GM19193 (cell line): Measurements from ENCODE around the gene PDSS2.

ENCODE experiments used
- POLR2A ChIP-seq: IDR thresholded peaks from 4 replicates; pipeline ENCODE4 v1.6.1; 2011; ENCODE audit not compliant: insufficient read depth, insufficient read length; ENCODE audit errors: extremely low read depth

Gene PDSS2

GRCh38 chr6:107123501-107123900, 335.9 kb downstream of the PDSS2 start:
- TF ChIP-seq POLR2A: no peak

DNA sequence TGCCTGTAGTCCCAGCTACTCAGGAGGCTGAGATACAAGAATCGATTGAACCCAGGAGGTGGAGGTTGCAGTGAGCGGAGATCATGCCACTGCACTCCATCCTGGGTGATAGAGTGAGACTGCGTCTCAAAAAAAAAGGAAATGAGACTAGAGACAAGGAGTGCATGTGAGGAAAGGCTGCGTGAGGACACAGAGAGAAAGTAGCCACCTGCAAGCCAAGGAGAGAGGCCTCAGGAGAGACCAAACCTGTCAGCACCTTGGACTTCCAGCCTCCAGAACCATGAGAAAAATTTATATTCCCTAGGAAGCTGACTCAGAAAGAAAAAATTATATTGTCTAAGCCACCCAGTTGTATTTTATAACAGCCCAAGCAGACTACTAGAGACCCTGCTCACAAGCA, 336.6 kb downstream of the PDSS2 start:
- no peak for TF ChIP-seq POLR2A

DNA sequence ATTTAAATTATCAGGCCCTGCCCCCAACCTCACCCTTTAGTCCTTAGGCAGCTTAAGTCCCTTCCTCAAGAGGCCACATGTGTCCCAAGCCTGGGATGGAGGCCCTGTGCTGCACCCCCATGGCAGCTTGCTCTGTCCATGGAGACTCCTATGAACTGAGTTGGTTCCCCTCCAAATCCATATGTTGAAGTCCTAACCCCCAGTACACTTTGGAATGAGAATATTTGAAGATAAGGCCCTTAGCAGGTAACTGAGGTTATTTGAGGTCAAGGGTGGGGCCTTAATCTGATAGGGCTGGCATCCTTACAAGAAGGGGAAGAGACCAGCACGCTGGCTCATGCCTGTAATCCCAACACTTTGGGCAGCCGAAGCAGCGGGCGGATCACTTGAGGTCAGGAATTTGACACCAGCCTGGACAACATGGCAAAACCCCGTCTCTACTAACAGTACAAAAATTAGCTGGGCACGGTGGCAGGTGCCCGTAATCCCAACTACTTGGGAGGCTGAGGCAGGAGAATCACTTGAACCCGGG, 337.3 kb downstream of the PDSS2 start:
- no peak for TF ChIP-seq POLR2A

DNA sequence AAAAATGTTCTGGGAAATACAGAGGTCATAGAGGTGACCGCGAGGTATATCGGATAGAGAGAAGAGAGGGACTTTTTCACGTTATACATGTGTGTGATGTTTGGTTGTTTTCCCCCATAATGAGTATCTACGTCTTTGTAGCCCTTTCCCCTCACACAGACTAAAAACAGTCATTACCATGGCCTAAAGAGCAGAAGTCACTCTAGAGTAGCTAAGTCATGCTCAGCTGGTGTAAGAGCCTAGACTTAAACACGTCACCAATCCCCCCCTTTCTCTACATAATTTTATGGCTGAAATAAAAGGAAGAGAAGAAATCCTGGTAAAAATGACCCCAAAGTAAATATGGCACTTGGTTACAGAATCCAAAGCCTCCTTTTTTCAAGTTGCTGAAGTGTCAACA, 338.1 kb downstream of the PDSS2 start:
- TF ChIP-seq POLR2A: no peak

- no peak for TF ChIP-seq POLR2A
Measured at GRCh38 chr6:107120404-107120803, 339.0 kb downstream of the PDSS2 start.

DNA sequence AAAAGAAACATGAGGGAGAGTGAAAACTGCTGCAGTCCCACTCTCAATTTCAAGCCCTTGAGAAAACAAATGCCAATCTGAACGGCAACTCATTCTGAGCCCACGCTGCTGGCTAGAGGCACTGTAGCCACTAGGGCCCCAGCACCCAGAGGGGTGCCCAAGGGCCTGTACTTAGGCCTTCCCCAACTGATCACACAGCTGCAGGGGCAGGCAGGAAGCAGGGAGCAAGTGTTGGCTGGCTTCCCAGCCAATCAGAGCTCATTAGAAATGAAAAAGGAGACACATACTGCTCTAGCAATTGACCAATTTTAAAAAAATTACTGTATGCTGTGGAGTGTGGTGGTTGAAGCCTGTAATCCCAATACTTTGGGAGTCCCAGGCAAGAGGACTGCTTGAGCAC, 340.4 kb downstream of the PDSS2 start:
- no peak for TF ChIP-seq POLR2A

DNA sequence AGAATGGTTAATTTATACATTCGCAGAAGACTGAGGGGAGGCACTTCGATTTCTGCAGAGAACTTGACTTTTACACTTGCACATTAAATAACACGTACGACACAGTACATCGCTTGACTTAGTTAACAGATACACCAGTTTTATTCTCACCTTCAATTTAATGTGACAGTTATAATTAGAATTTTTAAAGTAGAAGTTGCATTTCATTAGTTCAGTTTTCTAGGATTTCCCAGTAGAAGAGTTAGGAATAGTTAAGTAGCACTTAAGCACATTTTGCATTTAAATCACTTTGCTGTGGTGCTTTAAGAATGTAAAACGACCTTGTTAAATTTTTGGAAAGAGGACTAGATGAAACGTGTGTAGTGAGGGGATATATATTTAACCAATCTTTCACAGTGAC, 342.4 kb downstream of the PDSS2 start:
- TF ChIP-seq POLR2A: no peak

GRCh38 chr6:107116328-107116892, 343.0 kb downstream of the PDSS2 start:
- TF ChIP-seq POLR2A: no peak

DNA sequence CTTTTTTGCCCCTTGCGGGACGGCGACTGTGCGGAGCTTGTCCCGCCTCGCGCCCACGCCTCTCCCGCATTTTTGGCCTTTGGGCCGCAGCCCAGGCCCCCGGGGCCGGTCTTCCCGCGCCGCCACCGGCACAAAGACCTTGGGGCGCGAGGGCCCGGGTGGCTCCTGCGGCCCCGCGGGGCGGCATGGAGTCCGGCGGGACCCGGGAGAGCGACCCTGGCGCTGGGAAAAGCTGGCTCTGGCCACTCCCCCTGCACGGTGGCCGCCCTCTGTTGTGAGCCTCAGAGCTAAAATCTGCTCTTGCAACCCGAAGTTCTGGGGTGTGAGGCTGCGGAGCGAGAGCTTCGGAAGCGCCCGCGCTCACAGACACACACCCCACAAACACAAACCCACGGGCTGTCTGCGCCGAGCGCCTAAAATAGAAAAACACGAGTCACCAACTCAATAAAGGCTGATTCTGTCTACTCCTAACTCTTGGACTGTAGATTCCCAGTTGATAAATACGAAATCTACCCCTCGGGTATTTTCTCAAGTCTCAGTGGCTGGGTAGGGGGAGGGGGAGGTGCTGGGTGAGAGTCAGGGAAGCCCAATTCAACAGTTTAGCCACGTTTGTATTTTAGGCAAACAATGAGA, 343.6 kb downstream of the PDSS2 start:
- no peak for TF ChIP-seq POLR2A

DNA sequence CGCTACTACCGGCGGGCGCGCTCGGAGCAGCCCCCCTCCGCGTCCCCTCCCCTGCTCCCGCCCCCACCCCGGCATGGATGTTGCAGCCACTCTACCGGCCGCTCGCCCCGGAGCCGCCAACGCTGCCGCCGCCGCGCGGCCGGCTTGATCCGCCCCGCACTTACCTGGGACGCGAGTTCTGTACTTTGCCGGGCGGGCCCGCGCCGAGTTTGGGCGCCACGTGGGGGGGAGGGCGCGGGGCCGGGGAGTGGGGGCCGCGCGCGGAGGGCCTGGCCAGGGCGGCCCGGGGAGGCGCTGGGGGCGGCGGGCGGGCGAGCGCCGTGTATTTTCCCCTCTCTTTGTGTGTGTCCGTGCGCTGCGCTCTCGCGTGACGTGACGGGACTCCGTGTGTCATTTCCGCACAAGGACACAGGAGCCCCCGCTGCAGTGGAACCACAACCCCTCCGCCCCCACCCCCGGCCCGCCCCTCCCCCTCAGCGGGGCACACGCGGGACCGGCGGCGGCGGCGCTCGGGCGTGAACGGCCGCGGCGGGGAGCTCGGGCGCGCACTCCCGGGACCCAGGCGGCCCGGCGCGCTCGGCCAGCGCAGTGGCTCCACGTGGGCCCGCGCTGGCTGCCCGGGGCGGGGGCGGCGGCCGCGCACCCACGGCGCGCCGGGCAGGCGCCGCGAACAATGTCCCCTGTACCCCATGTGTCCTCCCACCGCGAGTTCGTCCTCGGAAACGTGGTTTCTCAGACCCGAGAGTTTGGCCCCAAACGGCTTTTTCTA, 344.3 kb downstream of the PDSS2 start, which contains the start of gene BEND3:
BEND3 (minus strand) TSS at position 590 of the 769 bp plus-strand sequence. CDS start 16,230 bp downstream, outside the sequence.
- no peak for TF ChIP-seq POLR2A

DNA sequence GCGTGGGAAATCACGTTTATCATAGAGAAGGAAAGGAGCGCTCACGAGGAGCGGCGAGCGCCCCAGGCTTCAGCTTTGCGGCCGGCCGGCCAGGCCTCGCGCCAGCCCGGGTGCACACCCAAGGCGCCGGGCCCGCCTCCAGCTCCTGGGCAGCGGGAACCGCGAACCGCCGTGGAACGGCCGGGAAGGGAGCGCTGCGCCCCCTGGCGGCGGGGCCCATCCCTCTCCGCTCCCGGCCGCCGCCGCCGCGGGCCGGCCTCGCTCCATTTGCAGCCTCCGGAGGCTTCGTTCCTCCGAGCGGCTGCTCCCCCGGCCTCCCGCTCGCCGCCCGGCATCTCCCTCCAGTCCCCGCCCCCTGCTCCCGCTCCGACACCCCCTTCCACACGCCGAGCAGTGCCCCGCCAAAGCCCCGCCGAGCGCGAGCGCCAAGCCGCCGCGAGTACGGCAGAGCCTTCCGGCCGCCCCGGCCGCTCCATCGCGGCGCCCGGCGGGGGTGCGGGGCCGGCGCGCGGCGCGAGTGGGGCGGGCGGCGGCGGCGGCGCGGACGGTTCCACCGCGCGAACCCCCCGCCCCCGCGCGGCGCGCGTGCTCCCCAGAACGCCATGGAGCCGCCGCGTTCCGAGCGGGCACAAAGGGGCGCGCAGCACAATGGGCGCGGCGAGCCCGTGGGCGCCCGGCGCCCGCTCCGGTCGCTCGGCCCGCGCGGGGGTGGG, 345.0 kb downstream of the PDSS2 start:
- TF ChIP-seq POLR2A: peak; percentile 42

- TF ChIP-seq POLR2A: no peak
Measured at GRCh38 chr6:107110200-107110599, 349.2 kb downstream of the PDSS2 start.

GRCh38 chr6:107108201-107108890, 351.0 kb downstream of the PDSS2 start:
- TF ChIP-seq POLR2A: no peak

DNA sequence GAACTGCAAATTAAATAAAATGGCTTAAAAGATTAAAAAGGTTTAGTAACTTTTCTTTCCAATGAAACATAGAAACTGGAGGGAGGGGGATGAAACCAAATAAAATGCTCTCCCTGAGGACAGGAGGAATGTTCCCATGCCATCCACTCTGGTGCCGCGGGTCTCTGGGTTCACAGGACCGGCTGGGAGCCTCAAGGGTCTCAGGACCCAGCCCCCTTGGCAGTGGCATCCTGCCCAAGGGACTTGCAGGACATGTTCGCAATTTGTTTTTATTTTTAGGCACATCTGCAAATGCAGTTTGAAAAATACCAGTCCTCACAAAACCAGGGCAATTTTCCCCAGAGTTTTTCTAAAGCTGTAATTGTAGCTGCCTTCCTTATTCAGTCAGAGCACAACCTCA, 351.6 kb downstream of the PDSS2 start:
- no peak for TF ChIP-seq POLR2A
